B cell (primary cell): ENCODE measurements around the gene CENPQ. TPM values are rescaled to one million over a fixed set of nuclear protein-coding genes. Genes with fewer than 3 reads are reported as not detected.

Experiments
- ATAC-seq: fragments of 200-7000 bp; cut with Tn5 transposase; one replicate; pipeline ENCODE4 v1.10.0; 2021; ENCODE audit warnings: low read depth, mild to moderate bottlenecking, moderate number of reproducible peaks, moderate library complexity
- CTCF ChIA-PET: fragments of 350-600 bp; sonication (Branson Sonifier 250); formaldehyde crosslinking; loops from one replicate; lab custom pipeline; 2021; ENCODE audit warnings: antibody characterized with exemption, inconsistent platforms; lab: Charles Lee
- POLR2A ChIA-PET: fragments of 350-600 bp; sonication (Branson Sonifier 250); formaldehyde crosslinking; loops from one replicate; lab custom pipeline; 2021; ENCODE audit warnings: antibody characterized with exemption; lab: Charles Lee
- DNase-seq: peaks from one replicate; pipeline ENCODE4 v3.0.0; 2013
- H2AFZ ChIP-seq: 2 replicates; pipeline ENCODE4 v1.6.1; 2012; ENCODE audit warnings: mild to moderate bottlenecking, low read depth, low read length; ENCODE audit not compliant: insufficient read depth, poor library complexity, severe bottlenecking
- H3K27ac ChIP-seq, 2 donors: 1 replicate in 1 of 2; 2 replicates in 1 of 2; pipeline ENCODE4 v1.5.1; 2012 to 2013; ENCODE audit warnings: low read length in 2 of 2, mild to moderate bottlenecking in 2 of 2, moderate library complexity in 1 of 2
- H3K27me3 ChIP-seq, 4 experiments: fragments of 200-600 bp in 1 of 4; sonication (generic) in 1 of 4; replicated peaks in 1 of 4; 1 replicate in 2 of 4; 2 replicates in 2 of 4; pipeline versions ENCODE4 v1.6.1 to v1.7.0; 2013 to 2016; ENCODE audit warnings: low read length in 3 of 4, mild to moderate bottlenecking in 2 of 4, mixed read lengths in 1 of 4, moderate library complexity in 1 of 4; ENCODE audit not compliant: insufficient read depth in 4 of 4, control insufficient read depth in 3 of 4; ENCODE audit errors: control extremely low read depth in 1 of 4
- H3K36me3 ChIP-seq, 2 experiments: replicated peaks in 1 of 2; 1 replicate in 1 of 2; 2 replicates in 1 of 2; pipeline versions ENCODE4 v1.6.1 to v1.7.1; 2013; ENCODE audit warnings: low read length in 1 of 2; ENCODE audit not compliant: insufficient read depth in 2 of 2, control insufficient read depth in 1 of 2; ENCODE audit errors: control extremely low read depth in 1 of 2, extremely low read depth in 1 of 2
- H3K4me1 ChIP-seq, 2 donors: fragments of 200-600 bp in 1 of 2; sonication (generic) in 1 of 2; 1 replicate in 1 of 2; 2 replicates in 1 of 2; pipeline versions ENCODE4 v1.5.1 to v1.6.1; 2013 to 2017; ENCODE audit warnings: low read length in 2 of 2; ENCODE audit not compliant: control insufficient read depth in 2 of 2, insufficient read depth in 2 of 2
- H3K4me2 ChIP-seq: replicated peaks from 2 replicates; pipeline ENCODE3; 2012; ENCODE audit warnings: mild to moderate bottlenecking, low read depth, low read length; ENCODE audit not compliant: poor library complexity, severe bottlenecking
- H3K4me3 ChIP-seq, 5 experiments: fragments of 200-600 bp in 1 of 5; sonication (generic) in 1 of 5; 1 replicate in 3 of 5; 2 replicates in 2 of 5; pipeline versions ENCODE4 v1.5.1 to v1.7.0; 2011 to 2016; ENCODE audit warnings: low read length in 4 of 5, mild to moderate bottlenecking in 4 of 5, low read depth in 2 of 5, control low read depth in 1 of 5, moderate library complexity in 1 of 5; ENCODE audit not compliant: insufficient read depth in 1 of 5; ENCODE audit errors: control extremely low read depth in 1 of 5, extremely low read depth in 1 of 5
- H3K79me2 ChIP-seq: fragments of 200-600 bp; sonication (generic); one replicate; pipeline ENCODE4 v1.6.0; 2016; ENCODE audit warnings: low read length; ENCODE audit not compliant: control insufficient read depth, insufficient read depth
- H3K9ac ChIP-seq: fragments of 200-600 bp; sonication (generic); 2 replicates; pipeline ENCODE4 v1.6.1; 2017; ENCODE audit warnings: mild to moderate bottlenecking, low read length, moderate library complexity
- H3K9me3 ChIP-seq, 3 donors: one replicate each; pipeline versions ENCODE4 v1.6.1 to v1.7.1; 2013; ENCODE audit warnings: low read length in 2 of 3; ENCODE audit not compliant: control insufficient read depth in 2 of 3, insufficient read depth in 1 of 3; ENCODE audit errors: control extremely low read depth in 1 of 3
- H4K20me1 ChIP-seq: 2 replicates; pipeline ENCODE4 v1.6.0; 2012; ENCODE audit warnings: mild to moderate bottlenecking, low read length; ENCODE audit not compliant: insufficient read depth, control insufficient read depth, poor library complexity, severe bottlenecking
- H3K27ac Mint-ChIP-seq: one replicate; pipeline ENCODE4 v1.8.0; 2021; ENCODE audit warnings: mixed read lengths
- H3K27me3 Mint-ChIP-seq: one replicate; pipeline ENCODE4 v1.8.0; 2021; ENCODE audit warnings: mixed read lengths
- H3K4me1 Mint-ChIP-seq: one replicate; pipeline ENCODE4 v1.8.0; 2021; ENCODE audit warnings: mixed read lengths
- H3K4me3 Mint-ChIP-seq: one replicate; pipeline ENCODE4 v1.8.0; 2021; ENCODE audit warnings: mixed read lengths
- H3K9me3 Mint-ChIP-seq: one replicate; pipeline ENCODE4 v1.8.0; 2022; ENCODE audit warnings: mixed read lengths; ENCODE audit not compliant: insufficient read depth
- CTCF ChIP-seq: fragments of 200-600 bp; IDR thresholded peaks from one replicate; pipeline ENCODE4 v1.8.0; 2022; ENCODE audit warnings: antibody characterized with exemption, mild to moderate bottlenecking
- EZH2 ChIP-seq: IDR thresholded peaks from 2 replicates; pipeline ENCODE4 v1.6.1; 2012; ENCODE audit warnings: borderline replicate concordance, low read depth, mild to moderate bottlenecking, moderate library complexity, low read length; ENCODE audit not compliant: insufficient read depth, poor library complexity, severe bottlenecking
- WGBS: methylation state at CpG from one replicate; pipeline ENCODE4 v1.1.5; 2013; ENCODE audit warnings: missing lambda C conversion rate; ENCODE audit not compliant: insufficient coverage; 5-methylcytosine and 5-hydroxymethylcytosine counted together
- intact Hi-C: fragments of 100-400 bp; cut with micrococcal nuclease; formaldehyde crosslinking; loops from one replicate; pipeline ENCODE4 v1.10.0; 2022
- polyA plus RNA-seq: library from polyadenylated mRNA; depleted of rRNA; stranded (reverse); fragments of >200 nt; gene quantifications from 2 replicates; pipeline ENCODE4 v1.2.3, GENCODE V29; 2012
- total RNA-seq, 2 donors: library from RNA; stranded (reverse); fragments of 120-200 nt in 1 of 2; gene quantifications; 1 replicate in 1 of 2; 2 replicates in 1 of 2; pipeline versions ENCODE4 v1.2.3 to v1.2.4, GENCODE V29; 2013 to 2022

CENPQ gene
- total and polyA plus RNA-seq, 2 donors (not counting 1 experiment from before 2014, with no cell fraction given) = 3.3 to 6.6 TPM

GRCh38 chr6:49539102-49539501 lies 75.9 kb downstream of the CENPQ start:
- Histone ChIP-seq H2AFZ (no peak overlapping the region), H3K9me3 (no peaks in the 10 kb centered on the region), H3K4me3 (no peak overlapping the region), H3K4me1 (no peaks in the 10 kb centered on the region), H3K4me2 (no peak overlapping the region), H3K79me2 (no peaks in the 10 kb centered on the region), H3K27ac (no peak overlapping the region), H3K27me3 (no peaks in the 10 kb centered on the region), H3K9ac (no peak overlapping the region), H3K36me3 (no peaks in the 10 kb centered on the region), H4K20me1 (no peaks in the 10 kb centered on the region)
- Mint-ChIP-seq H3K27ac (no peak overlapping the region), H3K4me1 (no peaks in the 10 kb centered on the region), H3K27me3 (peaks cover 6% of the 10 kb centered on the region), H3K4me3 (no peak overlapping the region), H3K9me3 (no peaks in the 10 kb centered on the region)
- no peak for TF ChIP-seq EZH2
- no peak for TF ChIP-seq CTCF
- 100% methylated on average over 1 of the region's 3 CpGs for WGBS
- CTCF ChIA-PET = no interaction called here
- intact Hi-C loops = no loop called here
- DNase-seq (no peak), ATAC-seq (no peak)
- POLR2A ChIA-PET = no interaction called here

GRCh38 chr6:49540614-49541013 lies 77.4 kb downstream of the CENPQ start:
- intact Hi-C loops = no loop called here
- H4K20me1 ChIP-seq = no peaks in the 10 kb centered on the region
- no peak overlapping the region for H3K4me3 Mint-ChIP-seq
- POLR2A ChIA-PET = no interaction called here
- no peaks in the 10 kb centered on the region for H3K27me3 ChIP-seq
- H3K27ac Mint-ChIP-seq = no peak overlapping the region
- DNase-seq = no peak
- CTCF ChIA-PET = interaction anchor here (2.0 kb wide), 1 partner anchor 8 kb away, joined by 11 read pairs; no protein-coding TSS in a partner anchor
- H3K36me3 ChIP-seq = no peaks in the 10 kb centered on the region
- H3K9me3 ChIP-seq = no peaks in the 10 kb centered on the region
- no peaks in the 10 kb centered on the region for H3K9me3 Mint-ChIP-seq
- no peak for TF ChIP-seq CTCF
- TF ChIP-seq EZH2 = no peak
- H2AFZ ChIP-seq = no peak overlapping the region
- H3K4me1 Mint-ChIP-seq = no peaks in the 10 kb centered on the region
- H3K4me3 ChIP-seq = no peak overlapping the region
- H3K27ac ChIP-seq = no peak overlapping the region
- no peak overlapping the region for H3K9ac ChIP-seq
- H3K79me2 ChIP-seq = no peaks in the 10 kb centered on the region
- no peak for ATAC-seq
- no peak overlapping the region for H3K4me2 ChIP-seq
- no peaks in the 10 kb centered on the region for H3K4me1 ChIP-seq
- H3K27me3 Mint-ChIP-seq = peaks cover 3% of the 10 kb centered on the region
